SJCRH30 (cell line): ENCODE data around the gene XRCC3. TPM values are rescaled to one million over a fixed set of nuclear protein-coding genes. Genes with fewer than 3 reads are reported as not detected.

ENCODE experiments used
- DNase-seq, 2 experiments: peaks; one replicate each; pipeline ENCODE4 v3.0.0-alpha.2; 2015 to 2020
- H3K27ac ChIP-seq: fragments of 250-450 bp; sonication (Bioruptor Pico); 2 replicates; pipeline ENCODE4 v1.5.1; 2020; ENCODE audit warnings: mild to moderate bottlenecking, moderate library complexity
- H3K27me3 ChIP-seq: fragments of 250-450 bp; sonication (Bioruptor Pico); 2 replicates; pipeline ENCODE4 v1.5.1; 2020; ENCODE audit warnings: mild to moderate bottlenecking, moderate library complexity
- H3K36me3 ChIP-seq: fragments of 250-450 bp; sonication (Bioruptor Pico); 2 replicates; pipeline ENCODE4 v1.5.1; 2020; ENCODE audit warnings: mild to moderate bottlenecking, moderate library complexity
- H3K4me1 ChIP-seq: fragments of 250-450 bp; sonication (Bioruptor Pico); 2 replicates; pipeline ENCODE4 v1.5.1; 2020; ENCODE audit warnings: mild to moderate bottlenecking, moderate library complexity
- H3K4me3 ChIP-seq: fragments of 250-450 bp; sonication (Bioruptor Pico); 2 replicates; pipeline ENCODE4 v1.5.1; 2020; ENCODE audit warnings: mild to moderate bottlenecking, moderate library complexity
- H3K9me3 ChIP-seq: fragments of 250-450 bp; sonication (Bioruptor Pico); replicated peaks from 2 replicates; pipeline ENCODE4 v1.5.1; 2020; ENCODE audit warnings: mild to moderate bottlenecking, moderate library complexity
- total RNA-seq: library from RNA; depleted of rRNA; stranded (reverse); fragments of >200 nt; shearing (Covaris generic); gene quantifications from 2 replicates; pipeline ENCODE4 v1.2.3, GENCODE V29; 2014

Gene XRCC3
- total RNA-seq, 1 experiment from 2014 or later, result 67.0 TPM

DNA sequence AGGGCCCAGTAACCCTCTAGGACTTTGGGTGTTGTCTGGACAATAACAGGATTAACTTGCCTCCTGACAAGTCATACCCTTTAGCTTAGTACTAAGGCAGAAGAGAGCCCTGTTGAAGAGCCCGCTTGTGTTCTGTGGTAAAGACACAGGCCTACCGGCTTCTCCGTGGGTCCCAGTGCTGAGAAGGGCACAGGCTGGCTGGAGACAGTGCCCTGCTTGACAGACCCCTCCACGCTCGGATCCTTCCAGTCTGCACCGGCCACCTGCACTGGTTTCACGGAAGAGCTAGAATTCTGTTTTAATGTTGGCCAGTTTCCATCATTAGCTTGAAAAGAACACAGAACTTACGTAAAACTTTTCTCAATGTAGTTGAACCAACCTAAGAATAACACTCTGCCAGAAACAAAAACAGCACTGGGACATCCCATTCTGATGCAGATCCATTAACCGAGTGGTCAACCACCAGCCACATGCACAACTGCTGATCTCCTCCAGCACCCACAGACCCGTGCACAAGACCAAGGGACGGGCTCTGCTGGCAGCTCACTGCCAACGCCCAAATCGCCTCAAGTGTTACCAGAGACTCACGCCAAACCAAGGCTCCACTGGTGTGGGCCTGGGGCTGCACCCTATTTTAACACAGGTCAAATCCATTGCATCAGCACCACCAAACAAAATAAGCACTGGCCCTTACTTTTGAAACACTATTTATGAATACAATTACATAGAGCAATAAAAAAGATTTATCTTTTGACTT lies 27.4 kb upstream of the XRCC3 start:
- Histone ChIP-seq H3K9me3 (no peaks in the 10 kb centered on the region), H3K4me1 (no peaks in the 10 kb centered on the region), H3K36me3 (no peaks in the 10 kb centered on the region), H3K27ac (no peak overlapping the region), H3K27me3 (no peaks in the 10 kb centered on the region), H3K4me3 (no peak overlapping the region)
- no peak for DNase-seq

- Histone ChIP-seq H3K4me1 (no peaks in the 10 kb centered on the region), H3K36me3 (no peaks in the 10 kb centered on the region), H3K27me3 (no peaks in the 10 kb centered on the region), H3K27ac (no peak overlapping the region), H3K4me3 (no peak overlapping the region), H3K9me3 (no peaks in the 10 kb centered on the region)
- DNase-seq, result no peak
These were observed 26.6 kb upstream of the XRCC3 start for GRCh38 chr14:103741876-103742275.

DNA sequence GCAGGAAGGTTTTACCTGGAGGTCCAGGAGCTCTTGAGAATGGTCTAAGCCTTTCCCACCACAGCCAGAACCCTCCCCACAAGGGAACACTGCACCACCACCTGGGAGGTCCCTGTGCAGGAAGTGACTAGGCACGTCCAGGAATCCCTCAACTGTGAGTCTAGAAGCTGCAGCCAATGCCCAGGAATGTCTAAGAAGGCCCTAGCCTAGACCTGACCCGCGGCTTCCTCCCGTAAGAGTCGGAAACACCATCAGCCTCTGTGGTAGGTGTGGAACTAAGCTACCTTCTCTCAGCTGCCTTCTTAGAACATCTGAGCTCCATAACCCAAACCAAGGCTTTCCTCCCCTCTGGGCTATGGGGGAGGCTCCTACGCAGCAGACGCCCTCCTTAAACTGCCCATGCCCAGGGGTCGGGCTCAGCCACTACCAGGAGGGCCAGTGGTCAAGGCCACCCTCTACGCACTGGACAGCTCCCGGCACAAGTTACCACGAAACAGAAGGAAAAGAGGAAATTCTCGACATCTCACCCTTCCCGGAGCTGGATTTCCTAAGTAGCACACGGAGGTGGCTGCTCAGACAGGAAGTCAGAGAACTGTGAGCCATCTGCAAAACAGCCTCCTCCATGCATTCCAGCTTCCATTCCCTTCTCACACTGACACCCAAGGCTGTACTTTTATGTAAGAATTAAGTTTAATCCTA lies 25.9 kb upstream of the XRCC3 start:
- H3K4me1 ChIP-seq, result no peaks in the 10 kb centered on the region
- no peaks in the 10 kb centered on the region for H3K9me3 ChIP-seq
- H3K27ac ChIP-seq, result no peak overlapping the region
- H3K27me3 ChIP-seq, result no peaks in the 10 kb centered on the region
- H3K4me3 ChIP-seq, result no peak overlapping the region
- H3K36me3 ChIP-seq, result no peaks in the 10 kb centered on the region
- no peak for DNase-seq

DNA sequence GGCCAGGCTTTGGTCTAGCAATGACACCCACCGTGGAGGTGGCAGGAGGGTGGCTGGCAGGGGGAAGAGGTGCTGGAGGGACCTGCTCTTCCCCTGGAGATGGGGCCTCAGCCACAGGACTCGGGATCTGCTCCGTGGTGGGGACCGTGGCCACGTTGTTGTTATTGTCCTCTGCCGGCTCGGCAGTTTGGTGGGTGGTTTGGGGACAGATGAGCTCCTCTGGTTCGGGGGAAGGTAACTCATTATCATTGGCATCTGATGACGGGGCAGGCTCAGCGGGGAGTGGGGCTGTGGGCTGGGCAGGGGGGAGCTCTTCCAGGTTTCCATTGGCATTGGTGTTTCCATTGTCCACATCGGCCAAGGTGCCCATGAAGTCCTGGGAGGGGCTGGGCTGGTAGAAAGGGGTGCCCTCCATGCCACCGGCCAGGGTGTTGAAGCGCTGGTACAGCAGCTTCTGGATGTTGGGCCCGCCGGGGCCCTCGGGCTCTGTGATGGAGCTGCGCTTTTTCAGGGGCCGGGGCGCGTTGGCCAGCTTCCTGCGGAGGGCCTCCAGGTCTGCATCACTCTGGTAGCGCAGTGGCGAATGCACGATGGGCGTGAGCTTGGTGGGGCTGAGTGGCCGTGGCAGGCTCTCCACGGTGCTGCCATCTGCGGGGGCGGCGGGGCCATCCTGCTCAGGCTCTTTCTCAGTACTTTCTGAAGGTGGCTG lies 24.7 kb upstream of the XRCC3 start:
- H3K27ac ChIP-seq, result no peak overlapping the region
- H3K4me3 ChIP-seq, result no peak overlapping the region
- no peak for DNase-seq
- no peaks in the 10 kb centered on the region for H3K27me3 ChIP-seq
- no peaks in the 10 kb centered on the region for H3K4me1 ChIP-seq
- no peaks in the 10 kb centered on the region for H3K9me3 ChIP-seq
- H3K36me3 ChIP-seq, result no peaks in the 10 kb centered on the region

DNA sequence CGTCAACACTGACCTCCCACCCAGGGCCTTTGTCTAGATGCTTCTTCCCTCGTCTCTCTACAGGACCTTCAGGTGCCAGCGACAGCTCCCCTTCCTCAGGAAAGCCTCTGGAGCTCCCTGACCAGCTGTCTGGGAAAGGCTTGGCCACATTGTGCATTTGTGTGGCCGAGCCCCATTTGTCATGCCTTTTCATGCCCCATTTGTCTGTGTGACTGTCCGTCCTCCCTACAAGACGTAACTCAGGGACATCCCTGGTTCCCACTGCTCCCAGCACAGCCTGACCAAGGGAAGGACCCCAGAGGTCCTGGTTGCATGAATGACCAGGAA lies 24.2 kb upstream of the XRCC3 start:
- no peaks in the 10 kb centered on the region for H3K27me3 ChIP-seq
- no peak overlapping the region for H3K27ac ChIP-seq
- H3K9me3 ChIP-seq, result no peaks in the 10 kb centered on the region
- DNase-seq, result no peak
- H3K4me1 ChIP-seq, result no peaks in the 10 kb centered on the region
- no peaks in the 10 kb centered on the region for H3K36me3 ChIP-seq
- no peak overlapping the region for H3K4me3 ChIP-seq

DNA sequence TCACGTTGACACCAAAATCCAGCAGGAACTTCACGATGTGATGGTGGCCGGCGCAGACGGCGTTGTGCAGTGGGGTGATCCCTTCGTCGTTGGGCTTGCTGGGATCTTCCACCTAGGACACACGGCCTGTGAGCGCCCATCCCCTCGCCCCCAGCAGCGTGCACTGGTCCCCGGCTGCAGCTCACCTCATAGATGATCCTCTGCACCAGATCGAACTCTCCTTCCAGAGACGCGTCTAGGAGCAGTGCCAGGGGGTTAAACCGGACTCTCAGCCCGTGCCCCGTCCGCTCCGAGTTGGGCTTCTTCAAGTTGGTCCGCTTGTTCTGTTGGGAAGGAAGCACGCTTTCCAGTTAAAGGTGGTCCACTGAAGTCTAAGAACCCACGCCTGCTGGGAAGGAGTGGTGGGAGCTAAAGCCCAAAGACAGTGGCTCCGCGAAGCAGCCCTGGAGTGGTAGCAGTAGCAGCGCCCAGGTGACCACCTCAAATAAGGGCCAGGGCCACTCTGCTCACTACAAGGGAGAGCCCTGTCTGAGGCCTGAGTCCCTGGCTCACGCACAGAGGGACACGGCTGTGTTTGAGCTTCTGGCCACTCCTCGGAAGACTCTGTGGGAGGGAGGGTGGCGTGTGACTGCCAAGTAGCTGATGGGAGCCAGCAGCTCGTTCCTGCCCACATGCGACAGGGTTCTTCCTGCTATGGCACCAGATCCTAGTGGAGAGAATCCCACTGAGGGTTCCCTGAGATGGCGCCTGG lies 23.6 kb upstream of the XRCC3 start:
- Histone ChIP-seq H3K4me3 (no peak overlapping the region), H3K27ac (no peak overlapping the region), H3K36me3 (peaks cover 2% of the 10 kb centered on the region; the same call in 1 of the 2 replicates), H3K9me3 (no peaks in the 10 kb centered on the region), H3K27me3 (no peaks in the 10 kb centered on the region), H3K4me1 (no peaks in the 10 kb centered on the region)
- DNase-seq, result no peak

DNA sequence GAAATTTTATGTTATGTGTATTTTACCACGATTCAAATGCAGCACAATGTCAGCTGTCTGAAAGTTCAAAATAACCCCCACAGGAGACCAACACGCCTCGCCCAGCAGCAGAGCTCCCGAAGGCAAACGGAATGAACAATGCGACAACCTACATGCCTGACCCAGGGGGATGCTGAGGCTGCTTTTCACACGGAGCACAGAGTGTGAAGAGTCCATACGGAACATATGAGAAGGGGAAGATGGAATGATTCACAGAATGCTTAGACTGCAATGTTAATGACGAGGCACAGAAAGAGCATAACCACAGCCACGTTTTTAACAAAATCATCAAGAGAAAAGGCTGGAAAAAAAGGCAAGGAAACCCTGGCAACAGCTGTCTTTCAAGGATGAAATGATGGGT lies 22.9 kb upstream of the XRCC3 start:
- no peak overlapping the region for H3K27ac ChIP-seq

DNA sequence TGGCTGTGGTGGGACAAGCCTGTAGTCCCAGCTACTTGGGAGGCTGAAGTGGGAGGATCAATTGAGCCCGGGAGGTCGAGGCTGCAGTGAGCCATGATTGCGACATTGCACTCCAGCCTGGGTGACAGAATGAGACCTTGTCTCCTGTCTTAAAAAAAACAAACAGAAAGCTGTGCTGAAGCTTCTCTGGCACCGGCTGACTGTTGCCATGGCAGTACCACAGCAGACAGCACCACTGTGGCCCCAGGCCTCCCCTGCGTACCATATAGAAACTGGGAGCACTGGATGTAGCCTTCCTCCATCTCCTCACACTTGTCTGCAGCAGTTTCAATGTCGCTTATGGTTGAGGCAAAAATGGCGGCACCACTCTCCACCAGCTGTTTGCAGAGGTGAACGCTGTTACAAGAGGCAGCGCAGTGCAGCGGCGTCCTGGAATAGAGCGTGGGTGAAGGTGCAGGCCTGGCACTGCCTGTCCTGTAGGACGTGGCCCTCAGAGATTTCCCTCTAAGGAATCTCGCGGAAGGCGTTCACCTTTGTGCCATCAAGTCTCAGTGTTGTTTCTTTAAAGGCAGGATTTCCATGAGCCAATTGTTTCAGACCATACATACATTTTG lies 22.3 kb upstream of the XRCC3 start:
- no peaks in the 10 kb centered on the region for H3K9me3 ChIP-seq

More for the DNA sequence above, 22.9 kb upstream of the XRCC3 start:
- H3K4me1 ChIP-seq, result no peaks in the 10 kb centered on the region
- no peaks in the 10 kb centered on the region for H3K27me3 ChIP-seq
- no peak overlapping the region for H3K4me3 ChIP-seq
- peaks cover 7% of the 10 kb centered on the region for H3K36me3 ChIP-seq
- no peaks in the 10 kb centered on the region for H3K9me3 ChIP-seq
- DNase-seq, result no peak

GRCh38 chr14:103736546-103737431 lies 21.5 kb upstream of the XRCC3 start:
- no peak overlapping the region for H3K27ac ChIP-seq
- H3K27me3 ChIP-seq, result no peaks in the 10 kb centered on the region
- H3K4me3 ChIP-seq, result no peak overlapping the region
- peaks cover 14% of the 10 kb centered on the region for H3K36me3 ChIP-seq
- no peaks in the 10 kb centered on the region for H3K9me3 ChIP-seq
- no peak for DNase-seq
- no peaks in the 10 kb centered on the region for H3K4me1 ChIP-seq

More for the DNA sequence above, 22.3 kb upstream of the XRCC3 start:
- no peak for DNase-seq
- no peaks in the 10 kb centered on the region for H3K27me3 ChIP-seq
- H3K4me3 ChIP-seq, result no peak overlapping the region
- H3K4me1 ChIP-seq, result no peaks in the 10 kb centered on the region
- peaks cover 10% of the 10 kb centered on the region for H3K36me3 ChIP-seq
- H3K27ac ChIP-seq, result no peak overlapping the region

- no peak overlapping the region for H3K27ac ChIP-seq
- DNase-seq, result no peak
- peaks cover 16% of the 10 kb centered on the region for H3K36me3 ChIP-seq
- H3K4me3 ChIP-seq, result no peak overlapping the region
- H3K27me3 ChIP-seq, result no peaks in the 10 kb centered on the region
- H3K9me3 ChIP-seq, result no peaks in the 10 kb centered on the region
- no peaks in the 10 kb centered on the region for H3K4me1 ChIP-seq
These were observed 20.7 kb upstream of the XRCC3 start for GRCh38 chr14:103735815-103736545.

GRCh38 chr14:103735439-103735814 lies 20.2 kb upstream of the XRCC3 start:
- no peaks in the 10 kb centered on the region for H3K4me1 ChIP-seq
- H3K4me3 ChIP-seq, result no peak overlapping the region
- DNase-seq, result no peak
- peaks cover 16% of the 10 kb centered on the region for H3K36me3 ChIP-seq
- no peaks in the 10 kb centered on the region for H3K9me3 ChIP-seq
- no peaks in the 10 kb centered on the region for H3K27me3 ChIP-seq
- no peak overlapping the region for H3K27ac ChIP-seq

DNA sequence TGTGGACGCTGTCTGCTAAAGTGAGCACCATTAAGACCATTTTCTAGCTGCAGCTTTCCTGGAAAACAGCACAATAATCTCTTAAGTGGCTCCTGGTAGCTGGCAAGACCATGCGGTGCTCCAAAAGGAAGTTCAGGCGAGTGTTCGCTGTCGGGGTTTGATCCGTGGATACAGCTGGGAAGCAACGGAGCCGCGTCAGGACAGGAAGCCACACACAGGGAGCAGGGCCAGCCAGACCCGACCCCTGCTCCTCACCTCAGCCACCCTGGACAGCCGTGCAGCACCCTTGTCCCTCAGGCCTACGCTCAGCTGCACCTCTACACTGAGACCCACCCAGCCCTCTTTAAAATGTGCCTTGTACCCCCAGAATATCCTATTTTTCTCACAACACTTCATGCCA lies 19.8 kb upstream of the XRCC3 start:
- H3K27ac ChIP-seq, result no peak overlapping the region
- H3K4me3 ChIP-seq, result no peak overlapping the region
- no peaks in the 10 kb centered on the region for H3K9me3 ChIP-seq
- no peaks in the 10 kb centered on the region for H3K4me1 ChIP-seq
- no peaks in the 10 kb centered on the region for H3K27me3 ChIP-seq
- DNase-seq, result no peak
- peaks cover 16% of the 10 kb centered on the region for H3K36me3 ChIP-seq
